ENCODE measurements around the gene GABRA4. TPM values are rescaled to one million over a fixed set of nuclear protein-coding genes. Genes with fewer than 3 reads are reported as not detected.

GABRA4 gene
- total RNA-seq, 1 donor from 2014 or later = not detected

- Mint-ChIP-seq H3K36me3 (ENCODE audit: insufficient read depth) (no peaks in the 10 kb centered on the region), H3K4me1 (ENCODE audit: low read depth) (no peaks in the 10 kb centered on the region), H3K4me3 (ENCODE audit: low read depth) (no peak overlapping the region), H3K9me3 (ENCODE audit: low read depth) (no peaks in the 10 kb centered on the region), H3K27me3 (no peaks in the 10 kb centered on the region), H3K27ac (no peak overlapping the region)
- no peak for TF ChIP-seq CTCF (IDR thresholded peaks at IDR 0.05; ENCODE audit: unreplicated experiment)
- DNase-seq (ENCODE audit: low spot score, unreplicated experiment) = no peak
These were observed 45.8 kb downstream of the GABRA4 start for GRCh38 chr4:46947541-46947940.

GRCh38 chr4:46946919-46947536 is 46.4 kb downstream of the GABRA4 start:
- Mint-ChIP-seq H3K4me1 (ENCODE audit: low read depth) (no peaks in the 10 kb centered on the region), H3K9me3 (ENCODE audit: low read depth) (no peaks in the 10 kb centered on the region), H3K27ac (no peak overlapping the region), H3K27me3 (no peaks in the 10 kb centered on the region), H3K4me3 (ENCODE audit: low read depth) (no peak overlapping the region), H3K36me3 (ENCODE audit: insufficient read depth) (no peaks in the 10 kb centered on the region)
- DNase-seq (ENCODE audit: low spot score, unreplicated experiment) = no peak
- no peak for TF ChIP-seq CTCF (IDR thresholded peaks at IDR 0.05; ENCODE audit: unreplicated experiment)

GRCh38 chr4:46945062-46945461 is 48.3 kb downstream of the GABRA4 start:
- Mint-ChIP-seq H3K4me1 (ENCODE audit: low read depth) (no peaks in the 10 kb centered on the region), H3K4me3 (ENCODE audit: low read depth) (no peak overlapping the region), H3K27ac (no peak overlapping the region), H3K9me3 (ENCODE audit: low read depth) (no peaks in the 10 kb centered on the region), H3K27me3 (no peaks in the 10 kb centered on the region), H3K36me3 (ENCODE audit: insufficient read depth) (no peaks in the 10 kb centered on the region)
- no peak for TF ChIP-seq CTCF (IDR thresholded peaks at IDR 0.05; ENCODE audit: unreplicated experiment)
- no peak for DNase-seq (ENCODE audit: low spot score, unreplicated experiment)

GRCh38 chr4:46944345-46944744 is 49.0 kb downstream of the GABRA4 start:
- Mint-ChIP-seq H3K27me3 (no peaks in the 10 kb centered on the region), H3K27ac (no peak overlapping the region), H3K4me3 (ENCODE audit: low read depth) (no peak overlapping the region), H3K36me3 (ENCODE audit: insufficient read depth) (no peaks in the 10 kb centered on the region), H3K9me3 (ENCODE audit: low read depth) (no peaks in the 10 kb centered on the region), H3K4me1 (ENCODE audit: low read depth) (no peaks in the 10 kb centered on the region)
- no peak for TF ChIP-seq CTCF (IDR thresholded peaks at IDR 0.05; ENCODE audit: unreplicated experiment)
- no peak for DNase-seq (ENCODE audit: low spot score, unreplicated experiment)

GRCh38 chr4:46937493-46937892 is 55.9 kb downstream of the GABRA4 start:
- H3K4me1 Mint-ChIP-seq (ENCODE audit: low read depth) = no peaks in the 10 kb centered on the region
- no peak overlapping the region for H3K4me3 Mint-ChIP-seq (ENCODE audit: low read depth)
- H3K27me3 Mint-ChIP-seq = no peaks in the 10 kb centered on the region
- H3K27ac Mint-ChIP-seq = no peak overlapping the region
- H3K9me3 Mint-ChIP-seq (ENCODE audit: low read depth) = no peaks in the 10 kb centered on the region
- DNase-seq (ENCODE audit: low spot score, unreplicated experiment) = no peak
- no peaks in the 10 kb centered on the region for H3K36me3 Mint-ChIP-seq (ENCODE audit: insufficient read depth)
- no peak for TF ChIP-seq CTCF (IDR thresholded peaks at IDR 0.05; ENCODE audit: unreplicated experiment)

Data from progenitor cell of endocrine pancreas (in vitro differentiated cells).